A549 (cell line): Measurements from ENCODE around the gene CALN1. TPM values are rescaled to one million over a fixed set of nuclear protein-coding genes. Genes with fewer than 3 reads are reported as not detected.

Source experiments
- ATAC-seq, 2 experiments: fragments of 200-7000 bp in 1 of 2; fragments of >200 bp in 1 of 2; cut with Nextera tagmentation in 1 of 2; cut with Tn5 transposase in 1 of 2; 3 replicates each; pipeline versions ENCODE4 v1.8.0 to v1.9.1; 2018 to 2020; ENCODE audit warnings: mild to moderate bottlenecking in 1 of 2, moderate library complexity in 1 of 2
- CTCF ChIA-PET: fragments of 300-600 bp; sonication (Branson Sonifier 250); formaldehyde crosslinking; extraction: SDS; loops from one replicate; lab custom pipeline; 2021; ENCODE audit warnings: antibody characterized with exemption, inconsistent platforms; lab: Yijun Ruan, JAX
- POLR2A ChIA-PET: fragments of 350-600 bp; formaldehyde crosslinking; extraction: SDS; loops from one replicate; lab custom pipeline; 2021; ENCODE audit warnings: antibody characterized with exemption, inconsistent platforms; lab: Yijun Ruan, JAX
- DNase-seq, 2 experiments: peaks; one replicate each; pipeline versions ENCODE4 v3.0.0 to v3.0.0-alpha.2; 2011 to 2016; ENCODE audit warnings: low read depth in 1 of 2, low spot score in 1 of 2
- FAIRE-seq: peaks from 2 replicates; lab custom pipeline; 2011; peaks lifted over from hg19 to GRCh38; lab: Jason Lieb, UNC
- H3K27ac ChIP-seq, 2 experiments: fragments of >200 bp; sonication (Bioruptor Twin); formaldehyde crosslinking; 3 replicates each; pipeline ENCODE4 v1.5.1; 2016 to 2017
- H3K4me1 ChIP-seq: fragments of >200 bp; sonication (Bioruptor Twin); formaldehyde crosslinking; 3 replicates; pipeline ENCODE4 v1.6.1; 2016
- H3K4me2 ChIP-seq: fragments of >200 bp; sonication (Bioruptor Twin); formaldehyde crosslinking; 3 replicates; pipeline ENCODE4 v1.6.1; 2016
- H3K4me3 ChIP-seq: fragments of >200 bp; sonication (Bioruptor Twin); formaldehyde crosslinking; 3 replicates; pipeline ENCODE4 v1.5.1; 2016
- H3K9me3 ChIP-seq: fragments of >200 bp; sonication (Bioruptor Twin); formaldehyde crosslinking; 3 replicates; pipeline ENCODE4 v1.6.1; 2016
- BCL3 ChIP-seq: fragments of >200 bp; sonication (Bioruptor Twin); formaldehyde crosslinking; IDR thresholded peaks from 3 replicates; pipeline ENCODE4 v1.6.1; 2016
- BHLHE40 ChIP-seq: IDR thresholded peaks from 2 replicates; pipeline ENCODE4 v1.6.1; 2012; ENCODE audit warnings: low read depth, low read length, inconsistent platforms
- CHD2 ChIP-seq: fragments of 150-350 bp; IDR thresholded peaks from 2 replicates; pipeline ENCODE4 v1.6.1; 2014; ENCODE audit warnings: low read length; ENCODE audit not compliant: partially characterized antibody
- EHF ChIP-seq: fragments of 250-450 bp; sonication (Bioruptor Pico); IDR thresholded peaks from 2 replicates; pipeline ENCODE4 v1.5.0; 2020; ENCODE audit warnings: mild to moderate bottlenecking
- ESRRA ChIP-seq: fragments of 150-350 bp; IDR thresholded peaks from 2 replicates; pipeline ENCODE4 v1.6.1; 2014; ENCODE audit warnings: mild to moderate bottlenecking, low read length, borderline replicate concordance
- FOXS1 ChIP-seq: fragments of 250-450 bp; sonication (Bioruptor Pico); IDR thresholded peaks from 2 replicates; pipeline ENCODE4 v1.5.0; 2020; ENCODE audit warnings: mild to moderate bottlenecking, moderate library complexity
- GATA3 ChIP-seq: IDR thresholded peaks from 2 replicates; pipeline ENCODE4 v1.6.1; 2012; ENCODE audit warnings: borderline replicate concordance
- HMGXB4 ChIP-seq: fragments of 250-450 bp; sonication (Bioruptor Pico); IDR thresholded peaks from 2 replicates; pipeline ENCODE4 v1.5.0; 2021; ENCODE audit warnings: mild to moderate bottlenecking, moderate library complexity, borderline replicate concordance
- HOXB13 ChIP-seq: fragments of 250-450 bp; sonication (Bioruptor Pico); IDR thresholded peaks from 2 replicates; pipeline ENCODE4 v1.5.0; 2020; ENCODE audit warnings: low read depth, mild to moderate bottlenecking, moderate library complexity
- HOXB5 ChIP-seq: fragments of 250-450 bp; sonication (Bioruptor Pico); IDR thresholded peaks from 2 replicates; pipeline ENCODE4 v1.5.0; 2020; ENCODE audit warnings: mild to moderate bottlenecking, moderate library complexity
- JUN ChIP-seq, 2 experiments: fragments of >200 bp; sonication (Bioruptor Twin); formaldehyde crosslinking; IDR thresholded peaks; 2 replicates in 1 of 2; 3 replicates in 1 of 2; pipeline ENCODE4 v1.6.1; 2016 to 2017
- JUNB ChIP-seq: fragments of >200 bp; sonication (Bioruptor Twin); formaldehyde crosslinking; IDR thresholded peaks from 2 replicates; pipeline ENCODE4 v1.6.1; 2016
- KDM1A ChIP-seq: fragments of 200-600 bp; sonication (generic); IDR thresholded peaks from 2 replicates; pipeline ENCODE4 v1.6.1; 2016; ENCODE audit warnings: low read depth, mild to moderate bottlenecking
- MAX ChIP-seq: IDR thresholded peaks from 2 replicates; pipeline ENCODE4 v1.6.1; 2012
- MAZ ChIP-seq: fragments of 150-350 bp; IDR thresholded peaks from 2 replicates; pipeline ENCODE4 v1.6.1; 2014; ENCODE audit warnings: antibody characterized with exemption, low read depth, low read length, borderline replicate concordance
- MYC ChIP-seq: IDR thresholded peaks from 2 replicates; pipeline ENCODE4 v1.6.1; 2012; ENCODE audit warnings: mild to moderate bottlenecking, inconsistent platforms, low read length, improper control_type of control experiment, borderline replicate concordance
- POLR2A ChIP-seq: IDR thresholded peaks from 2 replicates; pipeline ENCODE4 v1.6.1; 2012; ENCODE audit warnings: mild to moderate bottlenecking, low read length
- RARB ChIP-seq: fragments of 250-450 bp; sonication (Bioruptor Pico); IDR thresholded peaks from 2 replicates; pipeline ENCODE4 v1.8.0; 2021; ENCODE audit warnings: mild to moderate bottlenecking, moderate library complexity
- RCOR1 ChIP-seq: fragments of 150-350 bp; IDR thresholded peaks from 2 replicates; pipeline ENCODE4 v1.6.1; 2014; ENCODE audit warnings: antibody characterized with exemption, low read length, low read depth
- USF2 ChIP-seq: fragments of 450-650 bp; IDR thresholded peaks from 2 replicates; pipeline ENCODE4 v1.6.1; 2014; ENCODE audit warnings: antibody characterized with exemption
- ZC3H11A ChIP-seq: fragments of 450-650 bp; IDR thresholded peaks from 2 replicates; pipeline ENCODE4 v1.6.1; 2014; ENCODE audit warnings: antibody characterized with exemption, mild to moderate bottlenecking
- WGBS: methylation state at CpG from one replicate; pipeline ENCODE4 v1.1.6; 2017; ENCODE audit errors: missing lambda C conversion rate; 5-methylcytosine and 5-hydroxymethylcytosine counted together
- polyA plus RNA-seq, 4 experiments: library from polyadenylated mRNA; depleted of rRNA in 3 of 4; stranded (reverse); fragments of >200 nt; fragmentation: RNase III in 1 of 4; extraction: RNeasy Plus Mini Kit Qiagen cat#74134 plus additional on column Dnase treatment in 1 of 4; gene quantifications; 2 replicates in 3 of 4; 3 replicates in 1 of 4; pipeline ENCODE4 v1.2.3, GENCODE V29; 2011 to 2017
- TF ChIP-seq, protein P1 (sequence below): fragments of >200 bp; sonication (Bioruptor Twin); formaldehyde crosslinking; IDR thresholded peaks from 2 replicates; pipeline ENCODE4 v1.6.1; 2016
- TF ChIP-seq, protein P2 (sequence below): fragments of 150-350 bp; IDR thresholded peaks from 2 replicates; pipeline ENCODE4 v1.6.1; 2014; ENCODE audit warnings: low read depth, mild to moderate bottlenecking, low read length

The CALN1 gene
- polyA plus RNA-seq, 2 of the 4 experiments (the other 2 are of a cell fraction) = not detected

- ATAC-seq = no peak
These were observed 26.4 kb upstream of the CALN1 start for GRCh38 chr7:72438491-72438890.

DNA sequence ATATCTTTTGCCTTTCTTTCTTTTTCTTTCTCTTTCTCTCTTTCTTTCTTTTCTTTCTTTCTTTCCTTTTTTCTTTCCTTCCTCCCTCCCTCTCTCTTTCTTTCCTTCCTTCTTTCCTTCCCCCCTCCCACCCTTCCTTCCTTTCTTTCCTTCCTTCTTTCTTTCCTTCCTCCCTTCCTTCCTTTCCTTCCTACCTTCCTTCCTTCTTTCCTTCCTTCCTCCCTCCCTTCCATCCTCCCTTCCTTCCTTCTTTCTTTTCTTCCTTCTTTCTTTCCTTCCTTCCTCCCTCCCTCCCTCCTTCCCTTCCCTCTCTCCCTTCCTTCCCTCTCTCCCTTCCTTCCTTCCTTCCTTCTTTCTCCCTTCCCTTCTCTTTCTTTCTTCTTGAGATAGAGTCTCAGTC, 25.5 kb upstream of the CALN1 start:
- no peak overlapping the region for H3K4me2 ChIP-seq
- H3K9me3 ChIP-seq = no peaks in the 10 kb centered on the region
- POLR2A ChIA-PET = no interaction called here
- FAIRE-seq (no peak), DNase-seq (no peak), ATAC-seq (no peak)
- no peaks in the 10 kb centered on the region for H3K4me1 ChIP-seq
- no peak overlapping the region for H3K27ac ChIP-seq
- H3K4me3 ChIP-seq = no peak overlapping the region
- TF ChIP-seq JUNB (no peak), HOXB5 (CRISPR knock-in tag) (no peak), ESRRA (no peak)
- TF ChIP-seq, protein P1, sequence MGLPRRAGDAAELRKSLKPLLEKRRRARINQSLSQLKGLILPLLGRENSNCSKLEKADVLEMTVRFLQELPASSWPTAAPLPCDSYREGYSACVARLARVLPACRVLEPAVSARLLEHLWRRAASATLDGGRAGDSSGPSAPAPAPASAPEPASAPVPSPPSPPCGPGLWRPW = no peak
- TF ChIP-seq, all 56 proteins: peak for 0
- CTCF ChIA-PET = interaction anchor here (1.2 to 1.5 kb wide), 2 partner anchors 10 to 56 kb away, joined by 4 to 5 read pairs; no protein-coding TSS in a partner anchor

More at GRCh38 chr7:72438491-72438890, 26.4 kb upstream of the CALN1 start:
- ChIA-PET POLR2A (no interaction called here), CTCF (interaction anchor here (1.2 kb wide), 1 partner anchor 55 kb away, joined by 4 read pairs; no protein-coding TSS in a partner anchor)
- FAIRE-seq (no peak), DNase-seq (no peak)
- H3K9me3 ChIP-seq = no peaks in the 10 kb centered on the region
- H3K4me3 ChIP-seq = no peak overlapping the region
- H3K4me1 ChIP-seq = no peaks in the 10 kb centered on the region
- 37% methylated on average over 7 of the region's 7 CpGs for WGBS
- no peak overlapping the region for H3K27ac ChIP-seq
- H3K4me2 ChIP-seq = no peak overlapping the region
- TF ChIP-seq GATA3 (no peak), USF2 (no peak), FOXS1 (CRISPR knock-in tag) (no peak), POLR2A (no peak), CHD2 (no peak), RARB (CRISPR knock-in tag) (no peak), ZC3H11A (no peak), ESRRA (no peak), EHF (CRISPR knock-in tag) (no peak), JUN (IDR thresholded peaks at IDR 0.05) (no peak), HMGXB4 (CRISPR knock-in tag) (no peak), MYC (no peak), KDM1A (no peak), RCOR1 (no peak), BHLHE40 (no peak)
- TF ChIP-seq, protein P2, sequence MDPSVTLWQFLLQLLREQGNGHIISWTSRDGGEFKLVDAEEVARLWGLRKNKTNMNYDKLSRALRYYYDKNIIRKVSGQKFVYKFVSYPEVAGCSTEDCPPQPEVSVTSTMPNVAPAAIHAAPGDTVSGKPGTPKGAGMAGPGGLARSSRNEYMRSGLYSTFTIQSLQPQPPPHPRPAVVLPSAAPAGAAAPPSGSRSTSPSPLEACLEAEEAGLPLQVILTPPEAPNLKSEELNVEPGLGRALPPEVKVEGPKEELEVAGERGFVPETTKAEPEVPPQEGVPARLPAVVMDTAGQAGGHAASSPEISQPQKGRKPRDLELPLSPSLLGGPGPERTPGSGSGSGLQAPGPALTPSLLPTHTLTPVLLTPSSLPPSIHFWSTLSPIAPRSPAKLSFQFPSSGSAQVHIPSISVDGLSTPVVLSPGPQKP = no peak

- H3K27ac ChIP-seq = no peak overlapping the region
- FAIRE-seq = no peak
- POLR2A ChIA-PET = no interaction called here
- no peaks in the 10 kb centered on the region for H3K9me3 ChIP-seq
- DNase-seq = no peak
- no peaks in the 10 kb centered on the region for H3K4me1 ChIP-seq
- H3K4me3 ChIP-seq = no peak overlapping the region
- CTCF ChIA-PET = interaction anchor here (1.2 to 1.5 kb wide), 2 partner anchors 9 to 56 kb away, joined by 4 to 5 read pairs; no protein-coding TSS in a partner anchor
- 9% methylated on average over 2 of the region's 2 CpGs for WGBS
- no peak overlapping the region for H3K4me2 ChIP-seq
- TF ChIP-seq BCL3 (no peak), MAX (no peak), HOXB5 (CRISPR knock-in tag) (no peak), HOXB13 (CRISPR knock-in tag) (no peak), MAZ (no peak), RCOR1 (no peak)
- TF ChIP-seq, all 56 proteins: peak for 0
- no peak for ATAC-seq
These were observed 25.0 kb upstream of the CALN1 start for GRCh38 chr7:72437061-72437585.
